ENCODE data around the gene SPDYE6. TPM values are rescaled to one million over a fixed set of nuclear protein-coding genes. Genes with fewer than 3 reads are reported as not detected.

The SPDYE6 gene
- total RNA-seq, 2 donors from 2014 or later: not detected

DNA sequence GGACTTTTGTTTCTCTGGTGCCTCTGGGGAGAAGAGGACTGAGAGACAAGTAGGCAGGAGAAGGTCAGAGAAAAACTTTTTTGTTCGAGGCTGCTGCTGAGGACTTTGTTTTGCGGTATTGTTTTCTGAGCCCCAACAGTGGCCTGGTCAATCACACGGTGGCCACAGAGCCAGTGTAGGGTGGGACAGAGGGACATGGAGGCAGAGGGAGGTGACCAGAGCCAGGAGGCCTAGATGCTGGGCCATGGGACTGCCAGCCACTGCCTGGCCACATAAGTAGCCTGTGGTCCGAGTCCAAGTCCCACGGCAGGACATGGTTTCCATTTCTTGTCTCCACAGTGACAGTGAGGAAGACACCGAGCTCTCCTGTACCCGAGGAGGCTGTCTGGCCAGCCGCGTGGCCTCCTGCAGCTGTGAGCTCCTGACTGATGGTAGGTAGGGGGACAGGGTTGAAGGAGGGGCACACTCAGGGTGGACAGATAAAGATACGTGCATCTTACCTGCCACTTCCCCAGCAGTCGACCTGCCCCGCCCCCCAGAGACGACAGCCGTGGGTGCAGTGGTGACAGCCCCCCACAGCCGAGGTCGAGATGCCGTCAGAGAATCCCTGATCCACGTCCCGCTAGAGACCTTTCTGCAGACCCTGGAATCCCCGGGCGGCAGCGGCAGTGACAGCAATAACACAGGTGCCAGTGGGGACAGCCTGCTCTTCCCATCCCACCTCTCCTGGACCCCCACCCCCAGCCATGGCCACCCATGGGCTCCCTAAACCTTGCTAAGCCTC, 42.1 kb downstream of the SPDYE6 start:
- Histone ChIP-seq H3K27ac (no peak overlapping the region), H3K36me3 (no peaks in the 10 kb centered on the region), H3K4me3 (no peak overlapping the region), H3K9me3 (no peaks in the 10 kb centered on the region), H3K4me1 (ENCODE audit: control insufficient read depth in 1 of 2, low read depth in 2 of 2) (no peaks in the 10 kb centered on the region), H3K27me3 (replicated peaks; ENCODE audit: insufficient read depth) (no peaks in the 10 kb centered on the region)
- TF ChIP-seq, protein P1, sequence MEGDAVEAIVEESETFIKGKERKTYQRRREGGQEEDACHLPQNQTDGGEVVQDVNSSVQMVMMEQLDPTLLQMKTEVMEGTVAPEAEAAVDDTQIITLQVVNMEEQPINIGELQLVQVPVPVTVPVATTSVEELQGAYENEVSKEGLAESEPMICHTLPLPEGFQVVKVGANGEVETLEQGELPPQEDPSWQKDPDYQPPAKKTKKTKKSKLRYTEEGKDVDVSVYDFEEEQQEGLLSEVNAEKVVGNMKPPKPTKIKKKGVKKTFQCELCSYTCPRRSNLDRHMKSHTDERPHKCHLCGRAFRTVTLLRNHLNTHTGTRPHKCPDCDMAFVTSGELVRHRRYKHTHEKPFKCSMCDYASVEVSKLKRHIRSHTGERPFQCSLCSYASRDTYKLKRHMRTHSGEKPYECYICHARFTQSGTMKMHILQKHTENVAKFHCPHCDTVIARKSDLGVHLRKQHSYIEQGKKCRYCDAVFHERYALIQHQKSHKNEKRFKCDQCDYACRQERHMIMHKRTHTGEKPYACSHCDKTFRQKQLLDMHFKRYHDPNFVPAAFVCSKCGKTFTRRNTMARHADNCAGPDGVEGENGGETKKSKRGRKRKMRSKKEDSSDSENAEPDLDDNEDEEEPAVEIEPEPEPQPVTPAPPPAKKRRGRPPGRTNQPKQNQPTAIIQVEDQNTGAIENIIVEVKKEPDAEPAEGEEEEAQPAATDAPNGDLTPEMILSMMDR (IDR thresholded peaks at IDR 0.05): no peak
- DNase-seq (ENCODE audit: low spot score) (no peak), ATAC-seq (ENCODE audit: insufficient number of reproducible peaks, low FRiP score, low read depth) (no peak)

DNA sequence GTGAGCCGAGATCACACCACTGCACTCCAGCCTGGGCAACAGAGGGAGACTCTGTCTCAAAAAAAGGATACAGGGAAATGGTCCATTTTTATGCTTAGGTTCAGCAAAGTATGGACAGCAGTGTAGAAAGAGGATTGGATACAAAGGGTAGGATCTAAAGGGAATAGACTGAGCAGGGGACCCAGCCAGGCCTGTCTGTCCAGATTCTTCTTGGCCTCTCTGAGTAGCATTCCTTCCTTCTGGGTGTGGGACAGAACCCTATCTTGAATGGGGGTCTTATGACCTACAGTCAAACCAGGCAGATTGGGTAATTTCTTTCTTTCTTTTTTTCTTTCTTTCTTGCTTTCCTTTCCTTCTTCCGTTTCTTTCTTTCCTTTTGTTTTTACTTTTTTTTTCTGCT, 43.9 kb downstream of the SPDYE6 start:
- no peak for DNase-seq (ENCODE audit: low spot score)
- no peaks in the 10 kb centered on the region for H3K36me3 ChIP-seq
- no peaks in the 10 kb centered on the region for H3K9me3 ChIP-seq
- TF ChIP-seq, protein P1 (IDR thresholded peaks at IDR 0.05): no peak
- no peaks in the 10 kb centered on the region for H3K27me3 ChIP-seq (replicated peaks; ENCODE audit: insufficient read depth)
- no peaks in the 10 kb centered on the region for H3K4me1 ChIP-seq (ENCODE audit: control insufficient read depth in 1 of 2, low read depth in 2 of 2)
- H3K27ac ChIP-seq: no peak overlapping the region
- no peak overlapping the region for H3K4me3 ChIP-seq
- no peak for ATAC-seq (ENCODE audit: insufficient number of reproducible peaks, low FRiP score, low read depth)

DNA sequence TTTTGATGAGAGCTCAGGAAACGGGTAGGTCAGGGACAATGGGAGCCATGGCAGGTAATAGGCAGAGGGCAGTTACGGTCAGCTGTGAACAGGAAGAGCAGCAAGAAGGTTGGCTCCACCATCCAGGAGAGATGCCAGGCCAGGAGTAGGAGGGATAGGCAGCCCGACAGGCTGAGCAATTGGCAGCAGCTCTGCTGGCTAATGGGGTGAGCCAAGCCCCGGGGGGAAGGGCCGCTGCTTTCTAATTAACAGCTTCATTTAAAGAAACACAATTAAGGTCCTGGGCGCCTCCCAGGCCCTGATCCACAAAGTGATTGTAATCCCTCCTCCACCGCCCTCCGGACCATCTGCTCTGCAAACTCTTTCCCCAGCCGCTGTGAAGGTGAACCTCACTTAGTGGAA, 45.8 kb downstream of the SPDYE6 start:
- TF ChIP-seq, protein P1 (IDR thresholded peaks at IDR 0.05): no peak
- Histone ChIP-seq H3K4me3 (no peak overlapping the region), H3K9me3 (no peaks in the 10 kb centered on the region), H3K27ac (no peak overlapping the region), H3K36me3 (no peaks in the 10 kb centered on the region), H3K4me1 (ENCODE audit: control insufficient read depth in 1 of 2, low read depth in 2 of 2) (no peaks in the 10 kb centered on the region), H3K27me3 (replicated peaks; ENCODE audit: insufficient read depth) (no peaks in the 10 kb centered on the region)
- DNase-seq (ENCODE audit: low spot score) (no peak), ATAC-seq (ENCODE audit: insufficient number of reproducible peaks, low FRiP score, low read depth) (no peak)

DNA sequence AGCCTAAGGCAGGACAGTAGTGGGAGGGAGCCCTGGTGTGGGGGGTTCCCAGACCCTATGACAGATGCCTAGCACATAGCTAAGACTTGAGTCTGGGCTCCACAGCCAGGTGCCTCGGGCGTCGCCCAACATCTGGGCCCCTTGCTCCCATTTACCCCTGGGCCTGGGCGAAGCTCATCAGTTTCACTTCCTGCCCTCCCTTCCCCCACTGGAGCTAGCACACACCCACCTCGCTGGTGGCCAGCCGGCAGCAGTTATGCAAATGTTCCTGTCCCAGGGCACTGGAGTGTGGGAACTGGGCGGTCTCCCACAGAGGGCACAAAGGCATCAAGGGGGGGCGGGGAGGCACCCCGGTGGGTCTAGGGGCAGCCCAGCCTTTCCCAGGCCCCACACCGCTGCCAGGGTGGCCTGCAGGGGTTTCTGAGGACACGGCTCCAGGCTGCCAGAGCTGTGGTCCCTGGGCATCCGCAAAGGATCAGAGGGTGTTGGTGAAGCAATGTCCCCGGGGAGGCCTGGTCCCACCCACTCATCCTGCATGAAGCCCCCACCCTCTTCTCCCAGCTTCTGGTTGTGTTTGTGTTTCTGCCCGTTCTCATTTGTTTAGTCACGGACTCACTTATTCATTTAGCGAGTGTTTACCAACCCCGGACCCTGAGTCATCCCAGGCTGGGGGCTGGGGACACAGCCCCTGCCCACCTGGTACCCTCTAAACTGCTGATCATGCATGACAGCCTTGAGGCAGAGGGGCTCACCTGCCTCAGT, 49.1 kb downstream of the SPDYE6 start:
- H3K36me3 ChIP-seq: no peaks in the 10 kb centered on the region
- H3K4me3 ChIP-seq: peak overlapping the region; percentile 8
- DNase-seq (ENCODE audit: low spot score): no peak
- no peaks in the 10 kb centered on the region for H3K27me3 ChIP-seq (replicated peaks; ENCODE audit: insufficient read depth)
- H3K9me3 ChIP-seq: no peaks in the 10 kb centered on the region
- TF ChIP-seq, protein P1 (IDR thresholded peaks at IDR 0.05): no peak
- H3K4me1 ChIP-seq (ENCODE audit: control insufficient read depth in 1 of 2, low read depth in 2 of 2): no peaks in the 10 kb centered on the region
- no peak for ATAC-seq (ENCODE audit: insufficient number of reproducible peaks, low FRiP score, low read depth)
- no peak overlapping the region for H3K27ac ChIP-seq
